Sigmoid colon (tissue), 7 donors: ENCODE measurements around the gene P3H2. TPM values are rescaled to one million over a fixed set of nuclear protein-coding genes. Genes with fewer than 3 reads are reported as not detected.

Experiments used
- DNase-seq: peaks from one replicate; pipeline ENCODE4 v3.0.0-alpha.2; 2019
- H3K27ac ChIP-seq, 4 donors: fragments of 200-600 bp; sonication (generic); one replicate each; pipeline ENCODE4 v1.5.1; 2016 to 2019; ENCODE audit warnings: mild to moderate bottlenecking in 1 of 4
- H3K27me3 ChIP-seq, 3 donors: fragments of 200-600 bp; sonication (generic); one replicate each; pipeline ENCODE4 v1.5.1; 2019; ENCODE audit warnings: mild to moderate bottlenecking in 1 of 3
- H3K36me3 ChIP-seq, 4 donors: fragments of 200-600 bp; sonication (generic); one replicate each; pipeline ENCODE4 v1.5.1; 2016 to 2019
- H3K4me1 ChIP-seq, 4 donors: fragments of 200-600 bp; sonication (generic); one replicate each; pipeline ENCODE4 v1.5.1; 2017 to 2019
- H3K4me3 ChIP-seq, 4 donors: fragments of 200-600 bp; sonication (generic); one replicate each; pipeline ENCODE4 v1.5.1; 2017 to 2019; ENCODE audit warnings: mild to moderate bottlenecking in 2 of 4, moderate library complexity in 1 of 4
- H3K9me3 ChIP-seq, 4 donors: fragments of 200-600 bp in 3 of 4; sonication (generic) in 3 of 4; one replicate each; pipeline versions ENCODE4 v1.5.1 to v1.6.1; 2013 to 2019
- CTCF ChIP-seq, 4 experiments: fragments of 450-650 bp in 3 of 4; fragments of 200-600 bp in 1 of 4; IDR thresholded peaks; one replicate each; pipeline ENCODE4 v1.5.1; 2016 to 2019; ENCODE audit warnings: antibody characterized with exemption in 4 of 4, mild to moderate bottlenecking in 3 of 4, moderate library complexity in 2 of 4
- EP300 ChIP-seq, 4 donors: sonication (generic); formaldehyde crosslinking; IDR thresholded peaks; one replicate each; pipeline ENCODE4 v1.6.1; 2017; ENCODE audit warnings: antibody characterized with exemption in 4 of 4
- POLR2A ChIP-seq, 2 donors: fragments of 450-650 bp; IDR thresholded peaks; one replicate each; pipeline ENCODE4 v1.6.1; 2016; ENCODE audit warnings: antibody characterized with exemption in 2 of 2, mild to moderate bottlenecking in 2 of 2, moderate library complexity in 2 of 2
- POLR2AphosphoS5 ChIP-seq, 4 donors: sonication (generic); formaldehyde crosslinking; IDR thresholded peaks; one replicate each; pipeline ENCODE4 v1.6.1; 2017; ENCODE audit warnings: antibody characterized with exemption in 4 of 4
- WGBS, 2 donors: extraction: QIAGEN DNeasy Blood & Tissue Kit; methylation state at CpG; one replicate each; pipeline ENCODE4 v1.1.7; 2013; 5-methylcytosine and 5-hydroxymethylcytosine counted together
- intact Hi-C: fragments of 100-400 bp; cut with DNase I; formaldehyde crosslinking; loops from one replicate; pipeline ENCODE4 v1.15.1; 2023
- polyA plus RNA-seq, 3 donors: library from polyadenylated mRNA; stranded (reverse); fragments of 200-250 nt; gene quantifications; one replicate each; pipeline ENCODE4 v1.2.3, GENCODE V29; 2013
- total RNA-seq, 4 donors: library from RNA; depleted of rRNA; stranded (reverse); fragments of >200 nt; gene quantifications; one replicate each; pipeline ENCODE4 v1.1.0, GENCODE V29; 2016
- donor health status: healthy with polysubstance abuse.
- donor health status: Bipolar disorder and iron deficiency.
- donor health status: healthy.

Gene P3H2
- total and polyA plus RNA-seq, 7 donors = 1.8 to 41.7 (median 29.6) TPM

- no peaks in the 10 kb centered on the region for H3K9me3 ChIP-seq
- TF ChIP-seq POLR2AphosphoS5 (IDR thresholded peaks at IDR 0.05) = no peak
- no peak for TF ChIP-seq CTCF (IDR thresholded peaks at IDR 0.05)
- TF ChIP-seq EP300 (IDR thresholded peaks at IDR 0.05) = no peak
- no peak for TF ChIP-seq POLR2A (IDR thresholded peaks at IDR 0.05)
- peaks cover 0 to 66% (median 36%) of the 10 kb centered on the region in 4 donors for H3K4me1 ChIP-seq
- no peaks in the 10 kb centered on the region for H3K27me3 ChIP-seq
- H3K36me3 ChIP-seq = no peaks in the 10 kb centered on the region
- H3K4me3 ChIP-seq = no peak overlapping the region
- 82 to 94% methylated on average over 5 of the region's 5 CpGs for WGBS, 2 donors
- H3K27ac ChIP-seq = peak overlapping the region in 1 of 4 donors; percentile 29
- intact Hi-C loops = no loop called here
- DNase-seq = no peak
Measured at GRCh38 chr3:190004656-190005055, 116.0 kb downstream of the P3H2 start.

GRCh38 chr3:190003681-190004123 lies 117.0 kb downstream of the P3H2 start:
- Histone ChIP-seq H3K27me3 (no peaks in the 10 kb centered on the region), H3K27ac (peak overlapping the region in 3 of 4 donors; percentile 34 to 60 (median 40)), H3K36me3 (no peaks in the 10 kb centered on the region), H3K9me3 (no peaks in the 10 kb centered on the region), H3K4me3 (no peak overlapping the region), H3K4me1 (peaks cover 0 to 76% (median 36%) of the 10 kb centered on the region in 4 donors)
- 80 to 94% methylated on average over 3 of the region's 3 CpGs for WGBS, 2 donors
- TF ChIP-seq POLR2AphosphoS5 (IDR thresholded peaks at IDR 0.05) = peak in 1 of 4 donors; percentile 4
- TF ChIP-seq POLR2A (IDR thresholded peaks at IDR 0.05) = no peak
- TF ChIP-seq EP300 (IDR thresholded peaks at IDR 0.05) = no peak
- TF ChIP-seq CTCF (IDR thresholded peaks at IDR 0.05) = no peak
- DNase-seq = no peak
- intact Hi-C loops = no loop called here

- 67 to 81% methylated on average over 3 of the region's 3 CpGs for WGBS, 2 donors
- peak overlapping the region in 3 of 4 donors; percentile 34 to 60 (median 40) for H3K27ac ChIP-seq
- intact Hi-C loops = no loop called here
- H3K9me3 ChIP-seq = no peaks in the 10 kb centered on the region
- no peak overlapping the region for H3K4me3 ChIP-seq
- no peaks in the 10 kb centered on the region for H3K36me3 ChIP-seq
- H3K4me1 ChIP-seq = peaks cover 0 to 71% (median 31%) of the 10 kb centered on the region in 4 donors
- no peak for DNase-seq
- TF ChIP-seq CTCF (IDR thresholded peaks at IDR 0.05) (no peak), POLR2A (IDR thresholded peaks at IDR 0.05) (no peak), POLR2AphosphoS5 (IDR thresholded peaks at IDR 0.05) (no peak), EP300 (IDR thresholded peaks at IDR 0.05) (no peak)
- no peaks in the 10 kb centered on the region for H3K27me3 ChIP-seq
Measured at GRCh38 chr3:190003068-190003467, 117.6 kb downstream of the P3H2 start.

GRCh38 chr3:190001426-190001825 lies 119.3 kb downstream of the P3H2 start:
- Histone ChIP-seq H3K9me3 (no peaks in the 10 kb centered on the region), H3K36me3 (no peaks in the 10 kb centered on the region), H3K27ac (no peak overlapping the region), H3K4me3 (no peak overlapping the region), H3K4me1 (peaks cover 0 to 57% (median 30%) of the 10 kb centered on the region in 4 donors), H3K27me3 (no peaks in the 10 kb centered on the region)
- WGBS, 2 donors = 68 to 78% methylated on average over 3 of the region's 3 CpGs
- intact Hi-C loops = no loop called here
- TF ChIP-seq EP300 (IDR thresholded peaks at IDR 0.05) = no peak
- DNase-seq = no peak

GRCh38 chr3:190000861-190001196 lies 119.9 kb downstream of the P3H2 start:
- no peaks in the 10 kb centered on the region for H3K9me3 ChIP-seq
- WGBS, 2 donors = 91 to 95% methylated on average over 5 of the region's 5 CpGs

More at GRCh38 chr3:190000861-190001196, 119.9 kb downstream of the P3H2 start:
- TF ChIP-seq CTCF (IDR thresholded peaks at IDR 0.05) (no peak), POLR2AphosphoS5 (IDR thresholded peaks at IDR 0.05) (no peak), POLR2A (IDR thresholded peaks at IDR 0.05) (no peak), EP300 (IDR thresholded peaks at IDR 0.05) (no peak)
- peaks cover 0 to 51% (median 29%) of the 10 kb centered on the region in 4 donors for H3K4me1 ChIP-seq
- intact Hi-C loops = no loop called here
- peak overlapping the region in 1 of 4 donors; percentile 20 for H3K27ac ChIP-seq
- H3K4me3 ChIP-seq = no peak overlapping the region
- H3K36me3 ChIP-seq = no peaks in the 10 kb centered on the region
- DNase-seq = no peak
- no peaks in the 10 kb centered on the region for H3K27me3 ChIP-seq
